ENCODE data around the gene GAK. TPM values are rescaled to one million over a fixed set of nuclear protein-coding genes. Genes with fewer than 3 reads are reported as not detected.

Gene GAK
- total and polyA plus RNA-seq, 7 donors: 40.8 to 494 (median 124) TPM

- no peak for TF ChIP-seq EP300 (IDR thresholded peaks at IDR 0.05)
- no peak for TF ChIP-seq POLR2A (IDR thresholded peaks at IDR 0.05)
- TF ChIP-seq POLR2AphosphoS5 (IDR thresholded peaks at IDR 0.05): no peak
- no peak for TF ChIP-seq CTCF (IDR thresholded peaks at IDR 0.05)
- Histone ChIP-seq H3K27ac (no peak overlapping the region), H3K27me3 (peaks cover 0 to 16% (median 5%) of the 10 kb centered on the region in 3 donors), H3K4me1 (no peaks in the 10 kb centered on the region), H3K9me3 (no peaks in the 10 kb centered on the region), H3K4me3 (no peak overlapping the region), H3K36me3 (no peaks in the 10 kb centered on the region)
- no peak for DNase-seq
- WGBS, 2 donors: 92 to 95% methylated on average over 13 of the region's 13 CpGs
- intact Hi-C loops (cut with DNase I): no loop called here
Measured at GRCh38 chr4:801436-802124, 130.5 kb downstream of the GAK start.

Other genes with a start within 250 kb of the GAK start
- gene SLC49A3, start 243.2 kb downstream of the GAK start, total RNA-seq: 1 to 10 TPM; 3.9 to 5.0 (median 4.5) TPM
- 1 to 10 TPM; 2.4 to 6.4 (median 4.6) TPM for gene SLC49A3, start 243.2 kb downstream of the GAK start, polyA plus RNA-seq
- 10 to 100 TPM; 26.4 to 60.1 (median 40.2) TPM for gene PCGF3, start 226.5 kb downstream of the GAK start, total RNA-seq
- 10 to 100 TPM; 15.6 to 52.9 (median 24.5) TPM for gene PCGF3, start 226.5 kb downstream of the GAK start, polyA plus RNA-seq
- 1 to 10 TPM in 1 of 4 donors, under 1 TPM in 3; 0.36 to 1.7 (median 0.45) TPM for gene CPLX1, start 106.2 kb downstream of the GAK start, total RNA-seq
- gene CPLX1, start 106.2 kb downstream of the GAK start, polyA plus RNA-seq: 1 to 10 TPM in 2 of 3 donors, under 1 TPM in 1; 0.23 to 3.0 (median 2.8) TPM
- gene TMEM175, start 144 bp upstream of the GAK start, total RNA-seq: 10 to 100 TPM; 19.3 to 42.6 (median 32.6) TPM
- 10 to 100 TPM in 2 of 3 donors, 1 to 10 TPM in 1; 4.6 to 34.5 (median 12.6) TPM for gene TMEM175, start 144 bp upstream of the GAK start, polyA plus RNA-seq
- 1 to 10 TPM; 3.5 to 8.9 (median 5.1) TPM for gene DGKQ, start 41.3 kb upstream of the GAK start, total RNA-seq
- 10 to 100 TPM; 19.8 to 26.2 (median 23.6) TPM for gene DGKQ, start 41.3 kb upstream of the GAK start, polyA plus RNA-seq
- gene IDUA, start 54.7 kb upstream of the GAK start, total RNA-seq: 10 to 100 TPM in 1 of 4 donors, 1 to 10 TPM in 3; 7.1 to 15.2 (median 7.6) TPM
- 10 to 100 TPM in 1 of 3 donors, 1 to 10 TPM in 2; 1.2 to 13.3 (median 4.2) TPM for gene IDUA, start 54.7 kb upstream of the GAK start, polyA plus RNA-seq
- gene SLC26A1, start 61.1 kb upstream of the GAK start, total RNA-seq: not detected
- gene SLC26A1, start 61.1 kb upstream of the GAK start, polyA plus RNA-seq: 1 to 10 TPM in 1 of 3 donors, not detected in 2; 1.1 TPM
- 10 to 100 TPM in 1 of 4 donors, 1 to 10 TPM in 3; 6.1 to 10.0 (median 8.0) TPM for gene FGFRL1, start 79.3 kb upstream of the GAK start, total RNA-seq
- gene FGFRL1, start 79.3 kb upstream of the GAK start, polyA plus RNA-seq: 10 to 100 TPM in 1 of 3 donors, 1 to 10 TPM in 2; 1.2 to 12.1 (median 3.0) TPM
- 10 to 100 TPM in 1 of 4 donors, 1 to 10 TPM in 3; 3.1 to 12.8 (median 6.8) TPM for gene RNF212, start 181.2 kb upstream of the GAK start, total RNA-seq
- gene RNF212, start 181.2 kb upstream of the GAK start, polyA plus RNA-seq: 1 to 10 TPM in 1 of 3 donors, under 1 TPM in 1, not detected in 1; 0.60 to 3.4 TPM
- gene SPON2, start 240.3 kb upstream of the GAK start, total RNA-seq: 100 to 1,000 TPM in 1 of 4 donors, 10 to 100 TPM in 3; 33.6 to 165 (median 79.8) TPM
- 10 to 100 TPM in 2 of 3 donors, 1 to 10 TPM in 1; 8.6 to 33.6 (median 25.2) TPM for gene SPON2, start 240.3 kb upstream of the GAK start, polyA plus RNA-seq